GM12878 (cell line): ENCODE results near the gene SEC23A. TPM values are rescaled to one million over a fixed set of nuclear protein-coding genes. Genes with fewer than 3 reads are reported as not detected.

Experiments used
- ATAC-seq: fragments of 200-7000 bp; cut with Tn5 transposase; 3 replicates; pipeline ENCODE4 v1.9.1; 2020; ENCODE audit warnings: mild to moderate bottlenecking, moderate library complexity
- BruUV-seq: library from RNA; stranded (reverse); fragments of 400-500 nt; replicated peaks from 2 replicates; lab custom pipeline; 2021; lab: Mats Ljungman, UMichigan
- CTCF ChIA-PET: fragments of 300-600 bp; sonication (Branson Sonifier 250); formaldehyde crosslinking; extraction: SDS; loops from one replicate; lab custom pipeline; 2021; ENCODE audit warnings: inconsistent platforms; lab: Yijun Ruan, JAX
- POLR2A ChIA-PET: fragments of 350-600 bp; formaldehyde crosslinking; extraction: SDS; loops from one replicate; lab custom pipeline; 2021; ENCODE audit warnings: inconsistent platforms; lab: Charles Lee
- RAD21 ChIA-PET: fragments of 300-600 bp; sonication (Branson Sonifier 250); formaldehyde crosslinking; loops from one replicate; lab custom pipeline; 2023; ENCODE audit warnings: antibody characterized with exemption; ENCODE audit not compliant: unreplicated experiment; lab: Charles Lee
- SMC1A ChIA-PET: fragments of 300-600 bp; sonication (Branson Sonifier 250); formaldehyde crosslinking; loops from one replicate; lab custom pipeline; 2023; ENCODE audit not compliant: unreplicated experiment, uncharacterized antibody; lab: Charles Lee
- DNase-seq: peaks from one replicate; pipeline ENCODE4 v3.0.0-alpha.2; 2011; ENCODE audit warnings: low read depth, low spot score
- FAIRE-seq: peaks from 3 replicates; lab custom pipeline; 2011; peaks lifted over from hg19 to GRCh38; lab: Jason Lieb, UNC
- H2AFZ ChIP-seq: 2 replicates; pipeline ENCODE4 v1.6.0; 2011; ENCODE audit warnings: low read depth, low read length, control low read depth; ENCODE audit not compliant: control insufficient read depth
- H3K27ac ChIP-seq: 2 replicates; pipeline ENCODE4 v1.5.1; 2011; ENCODE audit warnings: control low read depth; ENCODE audit not compliant: control insufficient read depth, insufficient read depth
- H3K27me3 ChIP-seq, 2 experiments: replicated peaks in 1 of 2; 2 replicates each; pipeline versions ENCODE4 v1.6.0 to v1.6.1; 2011; ENCODE audit warnings: low read length in 1 of 2; ENCODE audit not compliant: control insufficient read depth in 2 of 2, insufficient read depth in 2 of 2
- H3K36me3 ChIP-seq, 2 experiments: 2 replicates each; pipeline ENCODE4 v1.5.1; 2011; ENCODE audit warnings: low read length in 1 of 2; ENCODE audit not compliant: control insufficient read depth in 2 of 2, insufficient read depth in 2 of 2
- H3K4me1 ChIP-seq: 2 replicates; pipeline ENCODE4 v1.6.1; 2011; ENCODE audit warnings: mild to moderate bottlenecking, low read length, moderate library complexity, mixed read lengths; ENCODE audit not compliant: control insufficient read depth, insufficient read depth
- H3K4me2 ChIP-seq: 2 replicates; pipeline ENCODE4 v1.6.0; 2011; ENCODE audit warnings: control low read depth; ENCODE audit not compliant: control insufficient read depth, insufficient read depth
- H3K4me3 ChIP-seq: fragments of 200-600 bp; sonication (generic); 2 replicates; pipeline ENCODE4 v1.5.1; 2016
- H3K79me2 ChIP-seq: 2 replicates; pipeline ENCODE4 v1.6.0; 2011; ENCODE audit warnings: low read length; ENCODE audit not compliant: control insufficient read depth, insufficient read depth
- H3K9ac ChIP-seq: 2 replicates; pipeline ENCODE4 v1.8.0; 2011; ENCODE audit warnings: low read length, control low read depth, mixed read lengths; ENCODE audit not compliant: control insufficient read depth, insufficient read depth
- H3K9me3 ChIP-seq: replicated peaks from 3 replicates; pipeline ENCODE4 v1.5.1; 2011; ENCODE audit warnings: mild to moderate bottlenecking, low read length; ENCODE audit not compliant: control insufficient read depth, insufficient read depth
- H4K20me1 ChIP-seq: 2 replicates; pipeline ENCODE4 v1.6.0; 2011; ENCODE audit not compliant: control insufficient read depth, insufficient read depth
- BHLHE40 ChIP-seq, 2 experiments: fragments of 450-650 bp in 1 of 2; IDR thresholded peaks; 2 replicates each; pipeline ENCODE4 v1.6.1; 2011 to 2017; ENCODE audit warnings: low read depth in 2 of 2, borderline replicate concordance in 1 of 2, improper control_type of control experiment in 1 of 2, low read length in 1 of 2, mild to moderate bottlenecking in 1 of 2
- CEBPZ ChIP-seq: fragments of 150-350 bp; IDR thresholded peaks from 2 replicates; pipeline ENCODE4 v1.6.1; 2016; ENCODE audit warnings: low read depth, low read length
- CHD1 ChIP-seq: IDR thresholded peaks from 2 replicates; pipeline ENCODE4 v1.6.1; 2012; ENCODE audit warnings: low read depth, low read length, improper control_type of control experiment
- ETV6 ChIP-seq, 2 experiments: fragments of 450-650 bp in 1 of 2; IDR thresholded peaks in 1 of 2; conservative IDR thresholded peaks in 1 of 2; 2 replicates each; pipeline ENCODE4 v1.6.1; 2014; ENCODE audit warnings: antibody characterized with exemption in 1 of 2, borderline replicate concordance in 1 of 2, low read depth in 1 of 2, mild to moderate bottlenecking in 1 of 2, moderate library complexity in 1 of 2
- FOS ChIP-seq: IDR thresholded peaks from 3 replicates; pipeline ENCODE4 v1.6.1; 2011; ENCODE audit warnings: borderline replicate concordance; ENCODE audit not compliant: insufficient read length; ENCODE audit errors: extremely low read depth
- NFYA ChIP-seq: IDR thresholded peaks from 2 replicates; pipeline ENCODE4 v1.6.1; 2011; ENCODE audit warnings: low read depth, mild to moderate bottlenecking, low read length, improper control_type of control experiment, borderline replicate concordance
- PKNOX1 ChIP-seq: fragments of 450-650 bp; IDR thresholded peaks from 2 replicates; pipeline ENCODE4 v1.6.1; 2016; ENCODE audit warnings: mild to moderate bottlenecking
- RCOR1 ChIP-seq: conservative IDR thresholded peaks from 2 replicates; pipeline ENCODE4 v1.6.1; 2012; ENCODE audit warnings: low read depth, low read length, improper control_type of control experiment
- REST ChIP-seq: IDR thresholded peaks from 2 replicates; pipeline ENCODE4 v1.6.1; 2012; ENCODE audit warnings: mild to moderate bottlenecking, low read depth, low read length
- SIN3A ChIP-seq: IDR thresholded peaks from 2 replicates; pipeline ENCODE4 v1.6.1; 2012; ENCODE audit warnings: low read depth, low read length, improper control_type of control experiment
- TAF1 ChIP-seq: IDR thresholded peaks from 2 replicates; pipeline ENCODE4 v1.6.1; 2011; ENCODE audit warnings: mild to moderate bottlenecking, low read depth, low read length, borderline replicate concordance
- ZNF24 ChIP-seq: fragments of 450-650 bp; IDR thresholded peaks from 2 replicates; pipeline ENCODE4 v1.6.1; 2017; ENCODE audit warnings: antibody characterized with exemption, mild to moderate bottlenecking
- ZNF384 ChIP-seq: IDR thresholded peaks from 2 replicates; pipeline ENCODE4 v1.6.1; 2012; ENCODE audit warnings: low read depth, mild to moderate bottlenecking, low read length, improper control_type of control experiment, borderline replicate concordance
- WGBS: methylation state at CpG from one replicate; pipeline ENCODE4 v1.1.6; 2016; ENCODE audit warnings: low lambda C conversion rate; ENCODE audit not compliant: insufficient replicate concordance, insufficient coverage; ENCODE audit errors: missing lambda C conversion rate; 5-methylcytosine and 5-hydroxymethylcytosine counted together
- in situ Hi-C: fragments of 300-500 bp; cut with MboI; formaldehyde crosslinking; loops from 9 replicates; pipeline ENCODE4 v1.14.3; 2018; ENCODE audit warnings: mixed read lengths
- intact Hi-C: fragments of 100-400 bp; cut with micrococcal nuclease; formaldehyde crosslinking; loops from one replicate; pipeline ENCODE4 v1.14.2; 2022; ENCODE audit not compliant: unreplicated experiment
- polyA plus RNA-seq, 11 experiments: library from polyadenylated mRNA; depleted of rRNA in 4 of 11; unstranded in 6 of 11; stranded (reverse) in 5 of 11; fragments of >200 nt; fragmentation: Nextera tagmentation in 4 of 11; fragmentation: Illumina TruSeq in 1 of 11; extraction: Ambion mirVana in 4 of 11; extraction: Trizol in 1 of 11; gene quantifications; 1 replicate in 1 of 11; 2 replicates in 10 of 11; pipeline versions ENCODE4 v1.2.1 to v1.2.3, GENCODE V29; 2011 to 2016; ENCODE audit warnings: inconsistent platforms in 2 of 11, missing spikeins in 2 of 11, low read depth in 1 of 11
- total RNA-seq, 4 experiments: library from RNA; depleted of rRNA in 3 of 4; stranded (reverse); fragments of >200 nt in 3 of 4; fragmentation: Illumina TruSeq in 1 of 4; extraction: Trizol in 1 of 4; gene quantifications; 2 replicates each; pipeline versions ENCODE4 v1.2.1 to v1.2.3, GENCODE V29; 2013 to 2021

The SEC23A gene
- total and polyA plus RNA-seq, 10 of the 15 experiments (the other 5 are each of a cell fraction or from before 2014, with no cell fraction given): 13.6 to 63.8 (median 37.3) TPM

- intact Hi-C loops (no loop called here), in situ Hi-C loops (no loop called here)
- Histone ChIP-seq H3K4me2 (no peak overlapping the region), H3K9me3 (no peaks in the 10 kb centered on the region; the same call in 2 of the 3 replicates), H2AFZ (no peak overlapping the region), H3K9ac (no peak overlapping the region), H3K79me2 (no peaks in the 10 kb centered on the region), H3K4me1 (no peaks in the 10 kb centered on the region), H3K27ac (no peak overlapping the region), H3K4me3 (no peak overlapping the region), H3K27me3 (no peaks in the 10 kb centered on the region), H4K20me1 (no peaks in the 10 kb centered on the region), H3K36me3 (peaks cover 0 to 33% of the 10 kb centered on the region in 2 experiments; a peak in 3 of 4 replicates)
- FAIRE-seq: no peak
- DNase-seq: no peak
- no peak for ATAC-seq
- CTCF ChIA-PET: interaction anchor here (1.2 kb wide), 1 partner anchor 10 kb away, joined by 3 read pairs; no protein-coding TSS in a partner anchor
- POLR2A ChIA-PET: no interaction called here
- RAD21 ChIA-PET: no interaction called here
- BruUV-seq: TSS peak; percentile 25
- WGBS: 96% methylated on average over 3 of the region's 3 CpGs
- SMC1A ChIA-PET: no interaction called here
- TF ChIP-seq RCOR1 (no peak), NFYA (no peak), TAF1 (no peak), CHD1 (no peak), ZNF384 (no peak), BHLHE40 (IDR thresholded peaks at IDR 0.05; ENCODE audit: borderline replicate concordance in 1 of 2, low read depth in 2 of 2, low read length in 1 of 2) (no peak), CEBPZ (no peak), ETV6 (conservative IDR thresholded peaks at IDR 0.05 in 1 of 2, IDR thresholded peaks at IDR 0.05 in 1 of 2; ENCODE audit: borderline replicate concordance in 1 of 2, low read depth in 1 of 2) (no peak), REST (no peak), SIN3A (no peak), ZNF24 (no peak), PKNOX1 (no peak), FOS (no peak)
Measured at GRCh38 chr14:39122330-39123138, 19.5 kb upstream of the SEC23A start.
